K562 (cell line): Measurements from ENCODE around the gene PBX1. TPM values are rescaled to one million over a fixed set of nuclear protein-coding genes. Genes with fewer than 3 reads are reported as not detected.

Experiments
- RB1 ChIP-seq: fragments of 450-650 bp; IDR thresholded peaks from 2 replicates; pipeline ENCODE4 v1.6.1; 2017; ENCODE audit warnings: low read depth, mild to moderate bottlenecking
- SRF ChIP-seq, 2 experiments: fragments of 250-450, 450-650 bp in 1 of 2; sonication (Bioruptor Pico) in 1 of 2; sonication (generic) in 1 of 2; formaldehyde crosslinking; IDR thresholded peaks; 2 replicates each; pipeline versions ENCODE4 v1.5.0 to v1.5.1; 2020 to 2022; ENCODE audit warnings: mild to moderate bottlenecking in 1 of 2, missing genetic modification reagents in 1 of 2
- WHSC1 ChIP-seq: IDR thresholded peaks from one replicate; pipeline ENCODE4 v1.6.1; 2012; ENCODE audit warnings: low read length, control low read depth, inconsistent platforms
- ZNF232 ChIP-seq: sonication (generic); formaldehyde crosslinking; IDR thresholded peaks from 2 replicates; pipeline ENCODE4 v1.8.0; 2022; ENCODE audit warnings: mild to moderate bottlenecking, missing genetic modification reagents
- polyA plus RNA-seq, 8 experiments: library from polyadenylated mRNA; depleted of rRNA in 4 of 8; stranded (reverse) in 5 of 8; unstranded in 3 of 8; fragments of >200 nt; fragmentation: Nextera tagmentation in 2 of 8; fragmentation: Illumina TruSeq in 1 of 8; extraction: Ambion mirVana in 2 of 8; extraction: Trizol in 1 of 8; gene quantifications; 2 replicates each; pipeline versions ENCODE4 v1.2.1 to v1.2.3, GENCODE V29; 2011 to 2014; ENCODE audit warnings: inconsistent platforms in 1 of 8, missing spikeins in 1 of 8
- total RNA-seq, 7 experiments: library from RNA; depleted of rRNA in 6 of 7; stranded (reverse); fragments of >200 nt in 6 of 7; fragmentation: Illumina TruSeq in 2 of 7; extraction: Trizol in 2 of 7; gene quantifications; 2 replicates each; pipeline versions ENCODE4 v1.2.1 to v1.2.3, GENCODE V29; 2011 to 2021; ENCODE audit warnings: low replicate concordance in 1 of 7
- TF ChIP-seq, protein P1 (sequence below): fragments of 450-650 bp; IDR thresholded peaks from 2 replicates; pipeline ENCODE4 v1.6.1; 2016; ENCODE audit warnings: missing biosample characterization, missing genetic modification characterization
- TF ChIP-seq, protein P2 (sequence below), 2 experiments: IDR thresholded peaks in 1 of 2; conservative IDR thresholded peaks in 1 of 2; 2 replicates each; pipeline ENCODE4 v1.6.1; 2016; ENCODE audit warnings: low read depth in 2 of 2, mild to moderate bottlenecking in 1 of 2, missing compliant biosample characterization in 1 of 2, missing genetic modification characterization in 1 of 2, moderate library complexity in 1 of 2
- TF ChIP-seq, protein P3 (sequence below): fragments of 250-450 bp; sonication (Bioruptor Pico); IDR thresholded peaks from 2 replicates; pipeline ENCODE4 v1.8.0; 2021; ENCODE audit warnings: mild to moderate bottlenecking, moderate library complexity

PBX1 gene
- total and polyA plus RNA-seq, 9 of the 15 experiments (the other 6 are each of a cell fraction or from before 2014, with no cell fraction given): 0.03 to 0.62 (median 0.17) TPM

DNA sequence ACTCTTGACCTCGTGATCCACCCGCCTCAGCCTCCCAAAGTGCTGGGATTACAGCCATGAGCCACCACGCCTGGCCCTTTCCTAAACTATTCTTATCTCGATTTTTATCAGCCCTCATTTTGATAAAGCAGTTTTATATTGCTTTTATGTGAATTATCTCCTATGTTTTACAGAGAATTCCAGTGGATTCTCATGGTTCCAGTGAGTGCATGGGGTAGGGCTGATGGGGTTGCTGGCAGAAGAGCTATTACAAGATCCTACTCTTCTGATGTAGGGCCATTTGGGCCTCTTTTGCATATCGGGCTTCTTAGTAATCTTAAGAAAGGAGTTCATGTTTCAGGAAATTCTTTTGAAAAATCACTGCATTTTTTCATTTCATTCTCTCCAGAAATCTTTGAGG is 187.6 kb downstream of the PBX1 start (continued):
- TF ChIP-seq WHSC1: no peak
- TF ChIP-seq, protein P1, sequence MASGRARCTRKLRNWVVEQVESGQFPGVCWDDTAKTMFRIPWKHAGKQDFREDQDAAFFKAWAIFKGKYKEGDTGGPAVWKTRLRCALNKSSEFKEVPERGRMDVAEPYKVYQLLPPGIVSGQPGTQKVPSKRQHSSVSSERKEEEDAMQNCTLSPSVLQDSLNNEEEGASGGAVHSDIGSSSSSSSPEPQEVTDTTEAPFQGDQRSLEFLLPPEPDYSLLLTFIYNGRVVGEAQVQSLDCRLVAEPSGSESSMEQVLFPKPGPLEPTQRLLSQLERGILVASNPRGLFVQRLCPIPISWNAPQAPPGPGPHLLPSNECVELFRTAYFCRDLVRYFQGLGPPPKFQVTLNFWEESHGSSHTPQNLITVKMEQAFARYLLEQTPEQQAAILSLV (tag): no peak
- TF ChIP-seq SRF (CRISPR knock-in tag; IDR thresholded peaks at IDR 0.05): no peak
- no peak for TF ChIP-seq ZNF232 (CRISPR knock-in tag)
- TF ChIP-seq, protein P2, sequence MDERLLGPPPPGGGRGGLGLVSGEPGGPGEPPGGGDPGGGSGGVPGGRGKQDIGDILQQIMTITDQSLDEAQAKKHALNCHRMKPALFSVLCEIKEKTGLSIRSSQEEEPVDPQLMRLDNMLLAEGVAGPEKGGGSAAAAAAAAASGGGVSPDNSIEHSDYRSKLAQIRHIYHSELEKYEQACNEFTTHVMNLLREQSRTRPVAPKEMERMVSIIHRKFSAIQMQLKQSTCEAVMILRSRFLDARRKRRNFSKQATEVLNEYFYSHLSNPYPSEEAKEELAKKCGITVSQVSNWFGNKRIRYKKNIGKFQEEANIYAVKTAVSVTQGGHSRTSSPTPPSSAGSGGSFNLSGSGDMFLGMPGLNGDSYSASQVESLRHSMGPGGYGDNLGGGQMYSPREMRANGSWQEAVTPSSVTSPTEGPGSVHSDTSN (CRISPR knock-in tag; IDR thresholded peaks at IDR 0.05; ENCODE audit: low read depth): no peak
- TF ChIP-seq, protein P2 (tag; conservative IDR thresholded peaks at IDR 0.05; ENCODE audit: low read depth): no peak
- no peak for TF ChIP-seq RB1
- TF ChIP-seq, protein P3, sequence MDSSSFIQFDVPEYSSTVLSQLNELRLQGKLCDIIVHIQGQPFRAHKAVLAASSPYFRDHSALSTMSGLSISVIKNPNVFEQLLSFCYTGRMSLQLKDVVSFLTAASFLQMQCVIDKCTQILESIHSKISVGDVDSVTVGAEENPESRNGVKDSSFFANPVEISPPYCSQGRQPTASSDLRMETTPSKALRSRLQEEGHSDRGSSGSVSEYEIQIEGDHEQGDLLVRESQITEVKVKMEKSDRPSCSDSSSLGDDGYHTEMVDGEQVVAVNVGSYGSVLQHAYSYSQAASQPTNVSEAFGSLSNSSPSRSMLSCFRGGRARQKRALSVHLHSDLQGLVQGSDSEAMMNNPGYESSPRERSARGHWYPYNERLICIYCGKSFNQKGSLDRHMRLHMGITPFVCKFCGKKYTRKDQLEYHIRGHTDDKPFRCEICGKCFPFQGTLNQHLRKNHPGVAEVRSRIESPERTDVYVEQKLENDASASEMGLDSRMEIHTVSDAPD (CRISPR knock-in tag): no peak
